Activated naive CD8-positive, alpha-beta T cell treated with anti-CD3 and anti-CD28 coated beads, Interleukin-2, amount 50 U/mL, for 24 hours (primary cell): ENCODE measurements around the gene MKS1.

ENCODE experiments used
- ATAC-seq: fragments of 150-1000 bp; cut with Tn5 transposase; one replicate; pipeline ENCODE4 v1.10.0; 2021
- DNase-seq: peaks from one replicate; pipeline ENCODE4 v3.0.0; 2021
- H3K27ac Mint-ChIP-seq: one replicate; pipeline ENCODE4 v1.8.0; 2021; ENCODE audit warnings: mild to moderate bottlenecking, mixed read lengths
- H3K27me3 Mint-ChIP-seq: one replicate; pipeline ENCODE4 v1.8.0; 2021; ENCODE audit warnings: mixed read lengths
- H3K36me3 Mint-ChIP-seq: one replicate; pipeline ENCODE4 v1.8.0; 2021; ENCODE audit warnings: low read depth, mixed read lengths
- H3K4me1 Mint-ChIP-seq: one replicate; pipeline ENCODE4 v1.8.0; 2021; ENCODE audit warnings: mixed read lengths
- H3K4me3 Mint-ChIP-seq: one replicate; pipeline ENCODE4 v1.8.0; 2021; ENCODE audit warnings: mild to moderate bottlenecking, moderate library complexity, mixed read lengths
- H3K9me3 Mint-ChIP-seq: one replicate; pipeline ENCODE4 v1.8.0; 2021; ENCODE audit warnings: mixed read lengths

MKS1 gene

DNA sequence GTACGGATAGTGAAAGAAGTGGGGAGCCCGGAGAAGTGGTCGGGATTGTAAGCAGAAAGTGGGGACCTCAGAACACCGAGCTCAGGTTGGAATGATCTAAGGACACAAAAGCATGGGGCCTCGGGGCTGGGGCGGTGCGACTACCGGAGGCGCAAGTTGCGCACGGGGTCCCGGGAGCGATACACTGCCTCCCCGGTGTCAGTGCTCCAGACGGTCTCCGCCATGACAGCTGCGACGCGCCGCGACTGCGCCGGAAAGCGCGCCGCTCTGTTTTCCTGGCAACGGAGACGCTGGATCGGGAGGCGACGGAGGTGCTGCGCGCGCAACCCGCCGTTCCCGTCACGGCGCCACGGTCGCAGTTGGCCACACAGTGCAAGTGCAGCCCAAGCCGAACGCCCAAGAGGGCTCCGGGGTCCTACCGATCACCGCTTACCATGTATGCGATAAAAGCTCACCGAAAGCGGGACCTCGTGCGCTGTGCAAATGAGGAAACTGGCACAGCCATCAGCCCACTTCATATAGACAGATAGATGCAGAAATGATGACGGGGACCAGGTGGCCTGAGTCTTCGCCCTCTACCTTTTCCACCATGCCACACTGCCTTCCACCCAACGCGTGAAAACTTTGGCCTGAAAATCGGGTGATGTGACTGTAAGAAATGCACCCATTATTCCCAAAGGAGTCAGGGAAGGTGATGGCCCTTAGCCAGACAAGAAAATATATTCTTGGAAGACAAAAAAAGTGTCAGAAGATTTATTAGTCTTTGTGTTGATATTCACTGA is at the start of gene MKS1:
Gene MKS1, minus strand, starts transcription at position 249 of the 782 bp plus-strand sequence. Its CDS starts 25 bp downstream, at position 224.
- no peaks in the 10 kb centered on the region for H3K9me3 Mint-ChIP-seq
- peak; percentile 97 for DNase-seq
- no peaks in the 10 kb centered on the region for H3K27me3 Mint-ChIP-seq
- ATAC-seq, result peak; percentile 99
- peak within 1 kb of the TSS; percentile 92 for H3K27ac Mint-ChIP-seq
- peaks cover 5% of the 10 kb centered on the region for H3K36me3 Mint-ChIP-seq
- H3K4me3 Mint-ChIP-seq, result peak within 1 kb of the TSS; percentile 89
- H3K4me1 Mint-ChIP-seq, result peaks cover 29% of the 10 kb centered on the region

DNA sequence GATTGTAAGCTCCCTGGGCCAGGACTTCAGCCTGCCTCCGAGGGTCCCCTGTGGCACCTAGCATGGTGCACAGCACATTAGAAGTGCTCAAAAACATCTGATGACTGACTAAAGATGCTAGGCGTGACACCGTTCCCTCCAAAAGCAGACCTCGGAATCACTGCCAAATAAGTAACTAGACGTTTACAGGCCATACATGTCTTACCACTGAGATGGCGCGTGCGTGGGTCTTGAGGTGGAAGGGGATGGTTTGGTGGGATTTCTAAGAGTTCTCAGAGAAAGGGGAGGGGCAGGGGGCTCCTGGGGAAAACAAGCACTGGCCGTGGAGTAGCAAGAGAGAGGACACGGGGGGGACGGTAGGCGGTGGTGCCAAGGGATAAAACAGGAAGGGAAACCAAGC is 49.3 kb upstream of the MKS1 start:
- ATAC-seq (no peak), DNase-seq (no peak)
- no peaks in the 10 kb centered on the region for H3K9me3 Mint-ChIP-seq
- no peak overlapping the region for H3K27ac Mint-ChIP-seq
- H3K27me3 Mint-ChIP-seq, result peaks cover 14% of the 10 kb centered on the region
- no peaks in the 10 kb centered on the region for H3K36me3 Mint-ChIP-seq
- no peak overlapping the region for H3K4me3 Mint-ChIP-seq
- peaks cover 4% of the 10 kb centered on the region for H3K4me1 Mint-ChIP-seq

DNA sequence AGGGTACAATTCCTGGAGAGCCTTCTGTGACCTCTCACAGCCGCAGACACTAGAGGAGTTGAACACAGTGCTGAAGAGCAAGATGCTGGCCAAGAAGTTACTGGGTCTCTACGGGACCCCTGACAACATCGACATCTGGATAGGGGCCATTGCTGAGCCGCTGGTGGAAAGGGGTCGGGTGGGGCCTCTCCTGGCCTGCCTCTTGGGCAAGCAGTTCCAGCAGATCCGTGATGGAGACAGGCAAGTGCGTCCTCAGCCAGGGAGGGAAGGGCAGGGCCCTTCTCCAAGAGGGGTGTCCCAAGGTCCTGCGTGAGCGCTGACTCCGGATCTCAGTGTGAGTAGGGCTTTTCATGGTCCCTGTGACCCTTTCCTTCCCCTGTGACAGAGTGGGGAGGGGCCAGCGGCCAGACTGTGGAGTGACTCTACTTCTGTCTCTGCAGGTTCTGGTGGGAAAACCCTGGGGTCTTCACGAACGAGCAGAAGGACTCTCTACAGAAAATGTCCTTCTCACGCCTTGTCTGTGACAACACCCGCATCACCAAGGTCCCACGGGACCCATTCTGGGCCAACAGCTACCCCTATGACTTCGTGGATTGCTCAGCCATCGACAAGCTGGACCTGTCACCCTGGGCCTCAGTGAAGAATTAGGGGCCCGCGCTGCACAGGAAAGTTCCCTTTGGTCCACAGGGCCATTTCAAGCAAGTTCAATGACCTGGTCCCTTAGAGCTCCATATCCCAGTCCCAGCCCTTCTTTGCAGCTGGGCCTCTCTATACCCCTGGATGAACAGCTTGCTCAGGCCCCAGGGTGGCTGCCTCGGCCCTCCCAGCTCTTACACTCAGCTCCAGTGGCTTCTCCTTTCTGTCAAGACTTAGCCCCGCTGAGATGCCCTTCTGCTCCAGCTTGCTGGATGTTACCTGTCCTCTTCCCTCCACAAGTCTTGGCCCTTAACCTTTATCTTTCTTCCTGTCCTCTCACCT is 48.6 kb upstream of the MKS1 start:
- ATAC-seq (no peak), DNase-seq (no peak)
- no peak overlapping the region for H3K4me3 Mint-ChIP-seq
- no peaks in the 10 kb centered on the region for H3K9me3 Mint-ChIP-seq
- H3K27ac Mint-ChIP-seq, result no peak overlapping the region
- no peaks in the 10 kb centered on the region for H3K4me1 Mint-ChIP-seq
- peaks cover 21% of the 10 kb centered on the region for H3K27me3 Mint-ChIP-seq
- H3K36me3 Mint-ChIP-seq, result no peaks in the 10 kb centered on the region

DNA sequence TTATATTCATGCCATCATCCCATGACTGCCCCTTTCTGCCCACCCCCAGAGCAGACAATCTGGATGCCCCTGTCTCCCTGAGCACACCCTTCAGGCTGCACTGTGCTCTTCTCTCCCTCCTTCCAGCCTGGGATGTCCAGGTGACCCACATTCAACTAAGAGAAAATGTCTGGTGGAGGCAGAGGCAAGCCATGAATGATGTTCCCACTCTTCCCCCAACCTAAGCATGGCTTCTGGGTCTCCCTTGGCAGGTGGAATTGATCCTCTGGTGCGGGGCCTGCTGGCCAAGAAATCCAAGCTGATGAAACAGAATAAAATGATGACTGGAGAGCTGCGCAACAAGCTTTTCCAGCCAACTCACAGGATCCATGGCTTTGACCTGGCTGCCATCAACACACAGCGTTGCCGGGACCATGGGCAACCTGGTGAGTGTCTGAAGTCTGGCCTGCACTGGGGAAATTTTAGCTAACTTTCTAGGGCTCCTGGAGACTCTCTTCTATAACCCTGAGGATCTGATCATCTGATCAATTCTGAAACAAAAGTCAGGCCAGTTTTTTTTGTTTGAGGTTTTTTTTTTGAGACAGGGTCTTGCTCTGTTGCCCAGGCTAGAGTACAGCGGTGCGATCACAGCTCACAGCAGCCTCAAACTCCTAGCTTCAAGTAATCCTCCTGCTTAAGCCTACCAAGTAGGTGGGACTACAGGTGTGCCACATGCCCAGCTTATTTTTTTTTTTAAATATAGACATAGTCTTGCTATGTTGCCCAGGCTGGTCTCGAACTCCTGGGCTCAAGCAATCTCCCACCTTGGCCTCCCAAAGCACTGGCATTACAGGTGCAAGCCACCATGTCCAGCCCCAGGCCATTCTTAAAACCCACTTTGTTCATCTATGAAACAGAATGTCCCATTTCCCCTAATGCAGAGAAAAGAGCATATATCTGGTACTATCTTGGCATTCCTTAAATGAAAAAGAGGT is 47.1 kb upstream of the MKS1 start:
- no peak for DNase-seq
- Mint-ChIP-seq H3K4me1 (no peaks in the 10 kb centered on the region), H3K27me3 (peaks cover 34% of the 10 kb centered on the region), H3K36me3 (no peaks in the 10 kb centered on the region), H3K9me3 (no peaks in the 10 kb centered on the region), H3K27ac (no peak overlapping the region), H3K4me3 (no peak overlapping the region)
- no peak for ATAC-seq

DNA sequence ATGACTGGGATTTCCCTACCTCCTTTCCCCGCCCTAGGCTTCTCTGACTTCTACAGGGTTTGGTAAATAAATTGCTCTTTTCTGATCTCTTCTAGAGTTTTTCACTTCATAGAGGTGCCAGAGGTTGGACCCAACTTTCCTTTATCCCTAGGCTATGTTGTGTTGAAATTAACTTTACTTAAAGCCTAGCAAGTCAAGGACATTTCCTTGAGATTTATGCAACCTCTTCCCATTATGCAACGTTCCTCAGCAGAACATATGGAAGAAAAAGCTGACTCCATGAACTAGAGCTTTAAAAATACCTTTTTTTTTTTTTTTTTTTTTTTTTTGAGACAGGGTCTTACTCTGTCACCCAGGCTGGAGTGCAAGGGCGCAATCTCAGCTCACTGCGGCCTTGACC is 46.2 kb upstream of the MKS1 start:
- Mint-ChIP-seq H3K36me3 (no peaks in the 10 kb centered on the region), H3K27me3 (peaks cover 39% of the 10 kb centered on the region), H3K4me3 (no peak overlapping the region), H3K4me1 (no peaks in the 10 kb centered on the region), H3K9me3 (no peaks in the 10 kb centered on the region), H3K27ac (no peak overlapping the region)
- DNase-seq (no peak), ATAC-seq (no peak)

DNA sequence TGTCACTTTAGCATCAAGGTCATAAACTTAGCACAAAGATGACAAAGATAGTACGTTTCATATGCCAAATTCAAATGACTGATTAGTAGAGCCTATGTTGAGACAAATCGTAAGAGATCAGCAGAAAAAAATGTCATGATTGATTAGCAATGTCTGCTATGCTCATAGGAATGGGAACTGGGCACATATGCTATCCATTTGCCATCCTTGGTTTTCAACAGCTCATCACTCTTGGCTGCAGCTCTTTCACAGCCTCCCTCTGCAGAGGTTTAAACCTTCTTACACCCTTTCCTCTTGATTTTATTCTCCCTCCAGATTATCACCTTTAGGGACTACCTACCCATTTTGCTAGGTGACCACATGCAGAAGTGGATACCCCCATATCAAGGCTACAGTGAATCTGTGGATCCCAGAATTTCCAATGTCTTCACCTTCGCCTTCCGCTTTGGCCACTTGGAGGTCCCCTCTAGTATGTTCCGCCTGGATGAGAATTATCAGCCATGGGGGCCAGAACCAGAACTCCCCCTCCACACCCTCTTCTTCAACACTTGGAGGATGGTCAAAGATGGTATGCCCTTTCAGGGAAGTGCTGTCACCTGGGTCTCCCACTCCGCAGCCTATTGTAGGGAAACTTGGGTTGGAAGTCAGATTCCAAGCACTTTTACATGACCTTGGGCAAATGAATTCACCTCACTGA is 45.5 kb upstream of the MKS1 start:
- Mint-ChIP-seq H3K4me3 (no peak overlapping the region), H3K27me3 (peaks cover 41% of the 10 kb centered on the region), H3K4me1 (no peaks in the 10 kb centered on the region), H3K36me3 (no peaks in the 10 kb centered on the region), H3K9me3 (no peaks in the 10 kb centered on the region), H3K27ac (no peak overlapping the region)
- ATAC-seq, result no peak
- no peak for DNase-seq

DNA sequence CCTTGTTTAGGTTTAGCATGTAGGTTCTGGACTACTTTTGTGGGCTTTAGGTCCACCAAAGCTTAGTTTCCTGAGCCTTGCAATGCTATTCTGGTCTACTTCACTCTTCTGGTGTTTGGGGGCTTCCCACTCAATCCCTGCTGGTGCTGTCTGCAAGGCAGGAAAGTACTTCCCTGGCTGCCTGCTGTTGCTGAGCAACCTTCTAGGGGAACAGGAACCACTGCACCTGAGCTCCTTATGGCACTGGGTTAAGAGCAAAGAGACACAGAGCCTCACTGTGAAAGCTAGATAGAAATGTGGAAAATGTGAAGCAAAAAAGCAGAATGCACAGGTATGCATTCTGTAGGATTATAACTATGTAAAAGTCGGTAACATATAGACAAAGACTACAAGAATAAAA is 44.7 kb upstream of the MKS1 start:
- Mint-ChIP-seq H3K4me3 (no peak overlapping the region), H3K36me3 (no peaks in the 10 kb centered on the region), H3K27ac (no peak overlapping the region), H3K4me1 (no peaks in the 10 kb centered on the region), H3K27me3 (peaks cover 46% of the 10 kb centered on the region), H3K9me3 (no peaks in the 10 kb centered on the region)
- DNase-seq (no peak), ATAC-seq (no peak)

DNA sequence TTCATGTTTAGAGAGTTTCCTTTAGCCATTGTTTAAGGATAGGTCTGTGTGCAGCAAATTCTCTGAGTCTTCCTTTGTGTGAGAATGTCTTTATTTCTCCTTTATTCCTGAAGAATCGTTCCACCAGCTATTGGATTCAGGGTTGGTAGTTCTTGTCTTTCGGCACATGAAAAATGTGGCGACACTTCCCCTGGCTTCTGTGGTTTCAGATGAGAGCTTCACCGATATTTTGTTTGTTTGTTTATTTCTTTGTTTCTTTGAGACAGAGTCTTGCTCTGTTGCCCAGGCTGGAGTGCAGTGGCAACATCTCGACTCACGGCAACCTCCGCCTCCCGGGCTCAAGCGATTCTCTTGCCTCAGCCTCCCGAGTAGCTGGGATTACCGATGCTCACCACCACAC is 43.1 kb upstream of the MKS1 start:
- Mint-ChIP-seq H3K36me3 (no peaks in the 10 kb centered on the region), H3K4me3 (no peak overlapping the region), H3K9me3 (no peaks in the 10 kb centered on the region), H3K4me1 (no peaks in the 10 kb centered on the region), H3K27me3 (peaks cover 56% of the 10 kb centered on the region), H3K27ac (no peak overlapping the region)
- ATAC-seq (no peak), DNase-seq (no peak)

DNA sequence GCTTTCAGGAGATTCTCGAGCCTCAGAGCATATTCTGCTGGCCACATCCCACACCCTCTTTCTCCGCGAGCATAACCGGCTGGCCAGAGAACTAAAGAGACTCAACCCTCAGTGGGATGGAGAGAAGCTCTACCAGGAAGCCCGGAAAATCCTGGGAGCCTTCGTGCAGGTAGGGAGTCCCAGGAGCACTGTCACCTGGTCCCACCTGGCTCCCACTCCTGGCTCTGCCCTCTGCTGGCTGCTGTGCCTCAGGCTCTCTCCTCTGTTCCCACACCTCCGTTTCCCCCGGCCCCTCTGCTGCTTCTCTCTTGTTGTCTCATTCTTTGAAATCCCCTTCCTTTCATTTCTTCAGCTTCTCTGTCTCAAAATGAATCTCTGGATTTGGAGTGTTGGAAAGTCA is 35.7 kb upstream of the MKS1 start:
- ATAC-seq (no peak), DNase-seq (no peak)
- peaks cover 5% of the 10 kb centered on the region for H3K4me1 Mint-ChIP-seq
- H3K4me3 Mint-ChIP-seq, result no peak overlapping the region
- H3K9me3 Mint-ChIP-seq, result no peaks in the 10 kb centered on the region
- H3K36me3 Mint-ChIP-seq, result no peaks in the 10 kb centered on the region
- H3K27ac Mint-ChIP-seq, result no peak overlapping the region
- peaks cover 37% of the 10 kb centered on the region for H3K27me3 Mint-ChIP-seq

DNA sequence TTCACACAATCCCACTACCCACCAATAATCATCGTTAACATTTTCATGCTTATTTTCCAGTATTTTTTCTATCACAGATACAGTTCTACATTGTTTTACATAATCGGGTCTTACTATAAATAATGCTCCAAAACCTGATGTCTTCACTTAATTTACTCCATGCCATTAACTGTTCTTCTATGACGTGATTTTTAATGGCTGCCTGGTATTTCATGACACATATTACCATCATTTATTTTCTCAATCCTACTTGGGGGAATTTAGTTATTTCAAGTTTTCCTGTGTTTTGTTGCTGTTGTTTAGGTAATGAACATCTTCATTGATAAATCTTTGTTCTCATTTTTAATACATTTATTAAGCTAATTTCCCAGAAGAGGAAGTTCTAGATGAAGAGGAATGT is 34.0 kb upstream of the MKS1 start:
- DNase-seq, result no peak
- Mint-ChIP-seq H3K4me1 (peaks cover 13% of the 10 kb centered on the region), H3K27me3 (peaks cover 32% of the 10 kb centered on the region), H3K9me3 (no peaks in the 10 kb centered on the region), H3K27ac (no peak overlapping the region), H3K4me3 (no peak overlapping the region), H3K36me3 (no peaks in the 10 kb centered on the region)
- no peak for ATAC-seq

DNA sequence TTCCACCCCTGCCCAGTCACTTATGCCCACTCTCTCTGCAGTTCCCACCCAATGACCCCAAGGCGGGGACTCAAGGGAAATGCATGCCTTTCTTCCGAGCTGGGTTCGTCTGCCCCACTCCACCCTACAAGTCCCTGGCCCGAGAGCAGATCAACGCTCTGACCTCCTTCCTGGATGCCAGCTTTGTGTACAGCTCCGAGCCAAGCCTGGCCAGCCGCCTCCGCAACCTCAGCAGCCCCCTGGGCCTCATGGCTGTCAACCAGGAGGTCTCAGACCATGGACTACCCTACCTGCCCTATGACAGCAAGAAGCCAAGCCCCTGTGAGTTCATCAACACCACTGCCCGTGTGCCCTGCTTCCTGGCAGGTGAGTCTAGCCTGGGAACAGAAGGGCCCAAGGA is 33.1 kb upstream of the MKS1 start:
- peaks cover 27% of the 10 kb centered on the region for H3K27me3 Mint-ChIP-seq
- H3K4me1 Mint-ChIP-seq, result peaks cover 19% of the 10 kb centered on the region
- no peak for DNase-seq
- no peaks in the 10 kb centered on the region for H3K9me3 Mint-ChIP-seq
- H3K4me3 Mint-ChIP-seq, result no peak overlapping the region
- no peaks in the 10 kb centered on the region for H3K36me3 Mint-ChIP-seq
- ATAC-seq, result no peak
- no peak overlapping the region for H3K27ac Mint-ChIP-seq

DNA sequence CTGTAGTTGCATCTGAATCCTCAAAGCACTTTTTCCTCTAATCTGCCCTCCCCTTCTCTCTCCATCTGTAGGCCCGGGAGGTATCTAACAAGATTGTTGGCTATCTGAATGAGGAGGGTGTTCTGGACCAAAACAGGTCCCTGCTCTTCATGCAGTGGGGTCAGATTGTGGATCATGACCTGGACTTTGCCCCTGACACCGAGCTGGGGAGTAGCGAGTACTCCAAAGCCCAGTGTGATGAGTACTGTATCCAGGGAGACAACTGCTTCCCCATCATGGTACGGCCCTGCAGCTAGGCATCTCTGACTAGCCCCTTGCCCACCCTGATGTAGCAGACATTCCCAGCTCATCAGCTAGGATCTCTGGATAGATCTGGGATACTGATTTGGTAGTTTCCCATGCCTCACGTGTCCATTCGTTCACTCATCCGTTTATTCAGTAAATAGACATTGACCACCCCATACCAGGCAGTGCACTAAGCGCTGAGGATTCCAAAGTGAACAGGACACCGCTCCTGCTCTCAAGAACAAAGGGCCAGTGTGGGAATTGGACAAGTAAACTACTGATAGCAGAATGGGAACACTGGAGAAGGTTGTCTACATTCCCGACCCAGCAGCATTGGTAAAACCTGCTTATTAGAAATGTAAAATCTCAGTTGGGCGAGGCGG is 31.4 kb upstream of the MKS1 start:
- Mint-ChIP-seq H3K4me3 (no peak overlapping the region), H3K27me3 (peaks cover 30% of the 10 kb centered on the region), H3K4me1 (peaks cover 19% of the 10 kb centered on the region), H3K36me3 (no peaks in the 10 kb centered on the region), H3K9me3 (no peaks in the 10 kb centered on the region), H3K27ac (peak overlapping the region; percentile 52)
- ATAC-seq, result no peak
- no peak for DNase-seq
